Umbilical cord (tissue), 2 donors: ENCODE data around the gene DCXR. TPM values are rescaled to one million over a fixed set of nuclear protein-coding genes. Genes with fewer than 3 reads are reported as not detected.
A peak's percentile ranks its signal among the peaks of the same experiment; 100 is the strongest.

Experiments
- DNase-seq: peaks from one replicate; pipeline ENCODE4 v3.0.0-alpha.2; 2015; ENCODE audit warnings: low spot score
- total RNA-seq: library from RNA; depleted of rRNA; stranded (reverse); fragments of >200 nt; gene quantifications from one replicate; pipeline ENCODE4 v1.2.3, GENCODE V29; 2014; ENCODE audit warnings: low replicate concordance; ENCODE audit not compliant: insufficient read depth

Gene DCXR
- total RNA-seq = 22.4 TPM

DNA sequence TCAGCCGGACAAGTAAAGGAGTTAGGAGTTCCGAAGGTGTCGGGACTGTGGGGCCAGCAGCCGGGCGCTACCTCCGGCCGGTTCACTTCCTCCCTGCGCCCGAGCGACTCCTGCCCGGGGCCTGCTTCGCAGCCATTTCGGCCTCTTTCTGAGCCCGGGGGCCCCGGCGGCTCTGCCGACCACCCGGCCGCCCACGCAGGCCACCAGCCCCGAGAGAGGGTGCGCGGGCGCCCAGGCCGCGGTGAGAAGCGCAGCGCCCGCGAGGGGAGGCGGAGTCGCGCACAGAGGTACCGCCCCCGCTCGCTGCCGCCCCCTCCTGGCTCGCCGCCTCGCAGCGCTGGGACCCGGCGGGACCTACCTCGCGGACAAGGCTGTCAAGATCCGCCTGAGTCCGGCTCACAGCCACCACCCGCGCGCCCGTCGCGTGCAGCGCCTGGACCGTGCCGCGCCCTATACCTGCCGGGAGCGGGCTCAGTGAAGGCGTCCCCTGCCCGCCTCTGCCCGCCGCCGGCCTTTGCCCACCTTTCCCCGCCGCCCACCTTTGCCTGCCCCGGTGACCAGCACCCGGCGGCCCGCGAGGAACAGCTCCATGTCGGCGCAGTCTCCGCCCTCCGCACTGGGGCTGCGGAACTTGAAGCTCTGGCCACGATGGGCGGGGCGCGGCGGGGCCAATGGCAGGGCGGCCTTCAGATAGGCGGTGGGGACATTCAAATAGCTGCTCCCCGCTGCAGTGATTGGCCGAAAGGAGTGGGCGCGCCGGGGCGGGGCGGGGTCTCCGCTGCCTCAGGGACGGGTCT lies at the start of gene DCXR:
Gene DCXR, minus strand, starts transcription at position 606 of the 797 bp plus-strand sequence. Its CDS starts 15 bp downstream, at position 591.
- DNase-seq = peak; percentile 98

DNA sequence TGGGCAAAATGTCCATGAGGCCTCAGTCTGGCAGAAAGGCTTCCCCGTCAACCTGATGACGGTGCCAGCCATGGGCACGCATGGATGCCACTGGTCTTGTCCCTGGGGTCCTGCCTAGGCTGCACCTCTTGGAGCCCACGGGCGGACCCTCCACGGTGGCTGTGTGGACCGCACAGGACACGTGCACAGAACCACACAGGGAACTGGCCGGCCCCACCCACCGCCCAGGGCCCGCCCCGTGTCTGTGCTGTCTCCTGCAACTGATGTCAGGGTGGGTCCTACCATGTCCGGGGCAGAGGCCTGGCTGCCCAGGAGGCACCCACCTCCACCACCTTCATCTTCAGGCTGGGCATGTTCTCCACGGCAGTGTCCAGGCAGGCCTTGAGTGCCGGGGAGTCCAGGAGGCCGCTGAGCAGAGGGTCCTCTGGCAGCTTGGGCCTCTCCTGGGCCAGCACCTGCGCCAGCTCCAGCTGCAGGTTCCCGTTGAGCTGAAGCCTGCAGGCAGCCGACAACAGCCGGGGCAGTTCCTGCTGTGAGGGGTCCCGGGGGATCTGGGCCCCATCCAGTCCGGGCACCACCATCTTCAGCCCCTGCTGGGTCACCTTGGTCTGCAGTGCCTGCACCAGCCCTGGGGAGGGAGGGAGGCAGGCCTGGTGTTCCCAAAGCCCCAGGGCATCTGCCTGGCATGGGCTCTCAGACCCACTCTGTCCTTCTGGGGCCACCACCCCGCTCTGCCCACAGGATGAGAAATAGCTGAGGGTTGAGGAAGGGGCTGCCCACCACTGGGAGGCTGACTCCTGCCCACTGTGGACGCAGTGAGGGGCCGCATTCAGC lies 48.7 kb upstream of the DCXR start:
- DNase-seq = no peak

DNA sequence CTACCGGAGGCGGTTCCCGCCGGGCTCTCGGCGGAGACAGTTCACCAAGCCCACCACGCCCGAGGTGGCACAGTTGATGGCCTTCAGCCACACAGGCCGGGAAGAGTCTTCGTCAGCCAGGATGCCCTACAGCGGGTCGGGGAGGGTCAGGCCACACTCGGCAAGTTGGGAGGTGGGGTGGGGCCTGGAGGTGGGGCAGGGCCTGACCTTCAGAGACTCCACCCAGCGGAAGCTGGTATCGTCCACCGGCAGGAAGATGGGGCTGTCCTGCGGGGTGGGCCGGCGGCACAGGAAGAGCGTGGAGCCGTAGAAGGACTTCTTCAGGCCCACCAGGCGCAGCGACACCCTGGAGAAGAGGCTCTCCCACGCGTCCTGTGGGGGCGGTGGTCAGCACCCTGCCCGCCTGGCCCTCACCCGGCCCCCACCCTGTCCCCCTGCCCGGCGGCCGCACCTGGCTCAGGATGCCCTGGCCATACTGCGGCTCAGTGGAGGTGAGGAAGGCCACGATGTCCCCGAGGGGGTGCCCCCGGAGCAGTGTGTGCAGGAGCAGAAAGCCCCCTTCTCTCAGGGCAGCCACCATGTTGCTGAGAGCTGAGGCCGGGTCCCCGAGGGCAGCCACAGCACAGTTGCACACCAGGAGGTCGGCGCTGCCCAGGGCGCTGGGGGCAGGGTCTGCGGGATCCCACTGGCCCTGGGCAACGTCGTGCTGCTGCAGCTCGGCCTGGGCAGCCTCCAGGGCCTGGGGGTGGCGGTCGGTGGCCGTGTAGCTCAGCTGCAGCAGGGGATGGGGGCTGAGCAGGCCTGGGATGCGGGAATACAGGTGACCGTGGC lies 47.7 kb upstream of the DCXR start:
- DNase-seq = no peak

DNA sequence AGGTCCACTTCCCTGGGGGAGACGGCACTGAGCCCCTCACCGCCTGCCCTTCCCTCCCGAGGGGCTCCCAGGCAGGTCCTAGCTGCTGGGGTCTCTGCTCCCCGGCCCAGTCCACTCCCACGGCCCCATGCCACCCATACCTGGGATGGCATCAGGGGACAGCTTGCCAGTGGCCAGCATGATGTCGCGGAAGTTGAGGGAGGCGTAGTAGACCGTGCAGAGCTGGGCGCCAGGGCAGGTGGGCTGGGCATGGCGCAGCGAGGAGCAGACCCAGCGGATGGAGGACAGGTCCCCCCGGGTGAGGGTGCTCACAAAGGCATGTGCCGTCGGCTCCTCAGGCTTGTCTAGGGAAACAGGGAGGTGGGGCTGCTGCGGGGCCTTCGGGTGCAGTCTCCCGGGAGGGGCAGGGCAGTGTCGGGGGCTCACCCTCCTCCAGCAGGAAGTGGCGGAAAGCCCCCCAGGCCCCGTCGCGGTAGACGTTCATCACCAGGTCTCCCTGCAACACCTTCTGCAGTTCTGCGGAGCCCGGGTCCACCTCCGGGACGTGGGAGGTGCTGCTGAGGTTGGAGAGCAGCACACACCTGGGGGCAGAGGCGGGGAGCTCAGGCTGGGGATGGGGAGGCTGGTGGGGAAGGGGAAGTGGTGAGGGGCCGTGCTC lies 47.0 kb upstream of the DCXR start:
- DNase-seq = no peak

DNA sequence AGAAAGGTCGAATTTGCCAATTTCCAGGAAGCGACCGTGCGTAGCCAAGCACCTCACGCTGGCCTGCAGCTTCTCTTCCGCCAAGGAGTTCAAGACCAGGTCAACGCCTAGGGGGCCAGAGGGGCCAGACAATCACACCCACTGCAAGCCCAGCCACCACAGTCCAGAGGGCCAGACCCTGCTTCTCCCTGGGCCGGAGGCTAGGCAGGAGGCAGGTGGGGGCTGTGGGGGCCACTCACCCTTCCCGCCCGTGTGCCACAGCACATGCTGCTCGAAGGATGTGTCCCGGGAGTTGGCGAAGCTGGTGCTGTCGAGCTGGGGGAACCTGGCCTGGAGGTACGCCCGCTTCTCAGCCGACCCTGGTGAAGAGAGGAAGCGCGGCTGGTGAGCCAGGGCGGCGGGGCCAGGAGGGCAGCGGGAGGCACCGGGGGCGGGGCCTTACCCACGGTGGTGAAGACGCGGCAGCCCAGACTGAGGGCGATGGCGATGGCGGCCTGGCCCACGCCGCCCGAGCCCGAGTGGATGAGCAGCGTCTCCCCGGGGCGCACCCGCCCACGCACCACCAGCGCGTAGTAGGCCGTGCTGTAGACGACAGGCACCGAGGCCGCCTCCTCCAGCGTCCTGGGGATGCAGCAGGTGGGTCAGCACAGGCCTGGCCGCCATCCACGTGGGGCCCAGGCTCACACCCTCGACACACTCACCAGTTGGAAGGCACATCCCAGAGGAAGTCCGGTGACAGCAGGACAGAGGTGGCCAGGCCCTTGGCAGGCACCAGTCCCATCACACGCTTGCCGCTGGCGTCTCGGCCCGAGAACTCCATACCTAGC lies 46.2 kb upstream of the DCXR start:
- DNase-seq = no peak

DNA sequence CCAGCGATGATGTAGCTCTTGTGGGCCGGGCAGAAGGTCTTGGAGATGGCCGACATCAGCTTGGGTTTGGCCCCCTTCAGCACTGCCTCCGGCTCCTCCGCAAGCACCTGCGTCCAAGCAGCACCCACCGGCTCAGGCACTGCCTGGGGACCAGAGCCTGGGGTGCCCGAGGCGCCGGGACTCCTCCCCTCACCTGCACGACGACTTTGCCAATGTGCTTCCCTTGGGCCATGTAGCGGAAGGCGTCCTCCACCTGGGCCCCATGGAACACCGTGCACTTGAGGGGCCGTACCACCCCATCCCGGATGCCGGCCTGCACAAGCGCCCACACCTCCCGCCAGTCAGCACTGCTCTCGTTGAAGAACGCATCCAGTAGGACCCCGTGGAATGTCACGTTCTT lies 45.5 kb upstream of the DCXR start:
- no peak for DNase-seq

DNA sequence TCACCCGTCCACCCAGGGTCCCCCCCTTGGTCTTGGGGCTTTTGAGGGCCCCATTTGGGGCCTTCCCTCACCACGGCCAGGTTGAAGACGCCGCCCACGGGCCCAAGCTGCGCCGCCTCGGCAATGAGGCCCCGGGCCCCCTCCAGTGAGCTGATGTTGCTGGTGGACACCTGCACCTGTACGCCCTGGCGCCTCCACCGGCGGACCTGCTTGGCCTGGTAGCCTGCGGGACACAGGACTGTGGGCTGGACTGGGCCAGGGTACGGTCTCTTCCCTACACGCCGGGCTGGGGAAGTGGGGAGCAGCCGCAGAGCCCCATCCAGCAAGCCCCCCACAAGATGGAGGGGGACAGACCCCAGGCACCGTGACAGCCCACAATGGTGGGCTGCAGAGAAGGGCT lies 45.0 kb upstream of the DCXR start:
- no peak for DNase-seq

DNA sequence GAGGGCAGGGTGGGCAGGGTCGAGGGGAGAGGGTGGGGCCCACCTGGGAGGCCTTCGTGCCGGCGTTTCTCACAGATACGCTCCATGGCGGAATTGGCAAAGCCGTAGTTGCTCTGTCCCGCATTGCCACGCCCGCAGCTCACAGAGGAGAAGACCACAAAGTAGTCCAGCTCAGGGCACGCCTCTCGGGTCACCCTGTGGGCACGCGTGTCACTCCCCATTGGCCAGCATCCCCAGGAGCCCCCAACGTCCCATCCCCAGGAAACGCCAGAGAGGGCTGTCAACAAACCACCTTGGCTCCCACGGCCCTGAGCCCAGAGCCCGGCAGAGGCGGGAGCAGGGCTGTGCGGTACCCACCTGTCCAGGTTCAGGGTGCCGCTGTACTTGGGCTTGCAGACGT lies 44.5 kb upstream of the DCXR start:
- no peak for DNase-seq

DNA sequence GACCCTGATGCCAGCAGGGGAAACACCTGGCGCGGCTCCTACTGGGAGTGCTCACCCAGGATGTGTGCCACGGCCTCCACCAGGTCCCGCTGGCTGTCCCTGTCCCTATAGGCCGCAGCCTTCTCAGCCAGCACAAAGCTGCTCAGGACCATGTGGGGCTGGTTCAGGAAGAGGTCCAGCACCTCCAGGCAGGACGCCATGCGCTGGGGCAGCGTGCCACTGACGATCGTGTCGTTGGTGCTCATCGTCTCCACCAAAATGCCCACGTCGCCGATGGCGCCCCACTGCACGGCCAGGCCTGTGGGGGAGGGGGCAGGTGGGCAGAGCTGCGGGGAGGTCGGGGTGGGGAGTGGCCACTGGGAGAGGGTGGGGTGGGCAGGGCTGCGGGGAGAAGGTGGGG lies 44.0 kb upstream of the DCXR start:
- DNase-seq = no peak

DNA sequence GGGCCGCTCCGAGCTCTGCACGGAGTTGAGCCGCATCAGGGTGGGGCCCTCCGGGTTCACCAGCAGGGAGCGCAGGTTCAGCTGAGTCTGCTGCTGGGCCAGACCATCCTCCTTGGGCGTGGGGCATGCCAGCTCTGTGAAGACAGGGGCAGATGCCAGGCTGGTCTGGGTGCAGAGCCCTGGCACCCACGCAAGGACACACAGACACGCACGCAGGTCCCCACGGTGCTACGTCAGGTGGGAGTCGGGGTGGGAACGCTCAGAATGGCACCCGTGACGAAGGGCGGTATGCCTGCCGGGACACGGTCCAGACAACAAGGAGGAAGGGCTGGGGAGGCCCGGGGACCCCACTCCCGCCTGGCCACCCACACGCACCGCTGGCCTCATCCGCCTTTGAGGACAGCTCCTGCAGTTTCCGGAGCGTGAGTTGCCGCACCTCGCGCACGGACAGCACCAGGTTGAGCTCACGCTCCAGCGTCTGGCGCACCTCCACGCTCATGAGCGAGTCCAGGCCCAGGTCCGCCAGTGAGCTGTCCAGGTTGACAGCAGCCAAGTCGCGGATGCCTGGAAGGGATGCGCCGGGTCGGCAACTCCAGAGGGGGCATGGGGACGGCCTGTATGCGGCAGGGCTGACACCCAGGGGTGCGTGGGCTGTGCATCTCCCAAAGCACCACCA lies 43.4 kb upstream of the DCXR start:
- no peak for DNase-seq

DNA sequence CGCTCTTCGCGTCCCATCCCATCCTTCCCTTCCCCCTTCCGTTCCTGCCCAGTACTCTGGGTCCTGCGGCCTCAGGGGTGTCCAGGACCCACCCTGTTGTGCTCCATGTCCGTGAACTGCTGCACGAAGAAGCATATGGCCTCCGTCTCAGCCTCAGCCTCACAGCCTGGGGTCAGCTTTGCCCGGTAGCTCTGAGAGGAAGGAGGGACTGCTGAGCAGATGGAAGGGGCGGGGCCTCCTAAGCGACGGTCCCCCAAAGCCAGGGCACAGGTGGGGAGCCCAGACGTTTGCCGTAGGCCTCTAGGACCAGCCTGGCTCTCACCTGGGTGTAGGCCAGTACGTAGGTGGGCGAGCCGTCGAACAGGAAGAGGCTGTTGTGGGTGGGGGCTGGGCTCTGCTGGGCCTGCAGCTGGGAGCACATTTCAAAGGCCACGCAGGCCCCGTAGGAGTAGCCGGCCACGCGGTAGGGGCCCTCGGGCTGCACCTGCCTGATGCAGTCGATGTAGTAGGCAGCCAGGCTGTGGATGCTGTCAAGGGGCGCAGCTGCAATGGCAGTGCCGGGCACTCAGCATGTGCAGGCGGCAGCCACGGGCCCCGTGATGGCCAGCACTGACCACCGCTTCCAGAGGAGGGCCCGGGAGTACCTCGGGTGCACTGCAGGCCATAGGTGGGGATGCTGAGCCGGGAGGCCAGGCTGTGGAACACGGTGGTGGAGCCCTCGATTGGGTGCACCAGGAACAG lies 42.7 kb upstream of the DCXR start:
- DNase-seq = no peak

DNA sequence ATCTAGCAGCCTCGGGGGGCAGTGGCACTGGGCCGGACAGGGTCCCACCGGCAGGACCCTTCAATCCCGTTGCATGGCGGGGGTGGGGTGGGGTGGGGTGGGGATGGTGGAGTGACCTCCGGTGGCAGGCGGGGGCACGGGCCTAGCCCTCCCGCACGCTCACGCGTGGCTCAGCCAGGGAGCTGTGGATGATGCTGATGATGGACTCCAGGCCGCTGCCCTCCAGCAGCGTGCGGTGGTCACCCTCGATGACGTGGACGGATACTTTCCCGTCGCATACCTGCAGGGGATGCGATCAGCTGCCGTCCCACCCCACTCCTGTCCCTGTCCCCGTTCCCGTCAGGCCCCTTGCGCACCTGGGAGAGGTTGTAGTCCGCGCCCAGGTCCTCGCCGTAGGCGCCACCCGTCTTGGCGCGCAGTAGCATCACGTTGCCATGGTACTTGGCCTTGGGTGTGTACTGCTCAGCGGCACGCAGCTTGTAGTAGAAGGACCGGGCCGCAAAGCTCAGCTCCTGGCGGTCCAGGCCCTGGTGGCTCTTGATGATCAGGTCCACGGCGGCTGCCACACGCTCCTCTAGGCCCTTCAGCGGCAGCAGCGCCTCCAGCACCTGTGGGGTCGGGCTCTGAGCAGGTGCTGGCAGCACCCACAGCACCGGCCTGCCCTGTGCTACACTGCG lies 41.6 kb upstream of the DCXR start:
- DNase-seq = no peak

DNA sequence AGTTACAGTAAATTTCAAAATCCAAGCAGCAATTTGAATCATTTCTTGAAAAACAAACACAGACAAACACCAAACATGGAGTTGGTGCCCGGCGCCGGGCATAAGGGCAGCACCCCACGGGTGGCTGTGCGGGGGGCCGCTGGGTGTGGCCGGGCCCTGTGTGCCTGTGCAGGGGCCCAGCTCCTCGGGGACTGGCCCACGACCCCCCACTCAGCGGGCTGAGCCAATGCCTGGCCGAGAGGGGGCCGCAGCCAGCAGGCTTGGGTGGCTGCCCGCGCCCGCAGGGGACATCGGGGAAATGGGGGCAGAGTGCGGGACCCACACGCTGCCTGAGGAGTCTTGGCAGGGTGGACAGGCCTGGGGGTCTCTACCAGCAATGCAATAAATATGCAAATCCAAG lies 40.9 kb upstream of the DCXR start:
- no peak for DNase-seq

DNA sequence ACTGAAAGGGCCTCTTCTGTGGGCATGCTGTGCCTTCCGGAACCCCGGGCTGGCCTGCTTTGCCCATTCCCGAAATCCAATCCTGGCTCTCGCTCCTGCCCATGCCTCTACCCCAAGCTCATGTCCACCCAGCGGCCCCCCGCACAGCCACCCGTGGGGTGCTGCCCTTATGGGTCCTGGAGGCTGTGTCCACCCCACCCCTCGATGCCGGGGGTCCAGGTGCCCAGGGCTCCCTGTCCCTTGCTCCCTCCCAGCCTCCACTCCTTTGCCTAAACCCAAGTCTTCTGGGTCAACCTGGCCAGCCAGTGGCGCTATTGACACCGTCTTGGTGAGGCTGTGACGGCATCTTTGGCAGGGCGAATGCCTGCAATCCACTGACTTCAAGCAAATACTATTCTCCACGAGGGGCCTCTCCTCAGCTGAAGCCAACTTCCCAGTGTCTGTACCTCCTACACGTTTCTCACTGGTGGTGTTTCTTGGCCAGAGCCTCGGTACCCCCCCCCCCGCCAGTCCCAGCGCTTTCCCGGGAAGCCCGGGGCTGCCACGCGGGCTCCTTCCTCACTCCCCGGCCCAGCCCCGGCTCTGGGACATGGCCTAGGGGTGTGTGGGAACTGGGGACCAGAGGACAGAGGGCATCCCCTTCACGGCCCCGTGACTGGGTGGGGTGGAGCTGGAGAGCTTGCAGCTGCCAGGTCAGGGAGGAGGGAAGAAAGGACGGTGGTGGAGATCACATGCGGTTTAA lies 40.3 kb upstream of the DCXR start:
- no peak for DNase-seq

DNA sequence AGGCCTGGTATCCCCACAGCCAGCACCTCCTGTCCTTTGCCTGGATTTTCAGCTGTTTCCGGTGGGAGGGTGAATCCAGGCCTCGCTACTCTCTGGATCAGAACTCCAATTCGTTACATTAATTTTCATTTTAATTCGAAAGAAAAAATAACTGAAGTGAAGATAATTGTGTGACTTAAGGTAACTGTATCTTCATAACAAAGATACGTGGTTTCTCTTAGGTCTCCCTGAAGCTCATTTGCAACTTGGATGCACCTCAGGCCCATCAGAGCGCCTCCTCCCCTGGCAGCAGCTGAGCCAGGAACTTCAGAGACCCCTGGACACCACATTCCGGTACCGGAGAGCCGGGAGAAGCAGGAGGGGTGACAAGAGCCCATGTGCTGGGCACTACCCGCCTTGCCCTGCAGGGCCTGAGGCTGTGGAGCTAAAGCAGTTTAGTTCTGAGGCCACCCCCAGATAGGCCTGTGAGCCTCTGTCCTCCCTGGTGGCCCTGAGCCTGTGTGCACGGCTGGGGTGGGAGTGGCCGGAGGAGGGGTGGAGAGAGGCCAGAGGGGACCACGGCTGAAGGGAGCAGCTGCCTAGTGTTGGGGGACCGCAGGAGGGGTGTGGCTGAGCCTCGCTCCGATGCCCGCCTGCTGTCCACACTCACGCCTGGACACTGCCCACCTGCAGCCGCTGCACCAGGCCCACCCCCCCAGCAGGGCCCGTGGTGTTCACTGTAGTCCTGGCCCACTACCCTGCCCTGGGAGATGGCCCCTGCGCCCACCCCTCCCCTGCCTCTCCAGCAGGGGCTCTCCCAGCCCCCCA lies 39.5 kb upstream of the DCXR start:
- DNase-seq = no peak

DNA sequence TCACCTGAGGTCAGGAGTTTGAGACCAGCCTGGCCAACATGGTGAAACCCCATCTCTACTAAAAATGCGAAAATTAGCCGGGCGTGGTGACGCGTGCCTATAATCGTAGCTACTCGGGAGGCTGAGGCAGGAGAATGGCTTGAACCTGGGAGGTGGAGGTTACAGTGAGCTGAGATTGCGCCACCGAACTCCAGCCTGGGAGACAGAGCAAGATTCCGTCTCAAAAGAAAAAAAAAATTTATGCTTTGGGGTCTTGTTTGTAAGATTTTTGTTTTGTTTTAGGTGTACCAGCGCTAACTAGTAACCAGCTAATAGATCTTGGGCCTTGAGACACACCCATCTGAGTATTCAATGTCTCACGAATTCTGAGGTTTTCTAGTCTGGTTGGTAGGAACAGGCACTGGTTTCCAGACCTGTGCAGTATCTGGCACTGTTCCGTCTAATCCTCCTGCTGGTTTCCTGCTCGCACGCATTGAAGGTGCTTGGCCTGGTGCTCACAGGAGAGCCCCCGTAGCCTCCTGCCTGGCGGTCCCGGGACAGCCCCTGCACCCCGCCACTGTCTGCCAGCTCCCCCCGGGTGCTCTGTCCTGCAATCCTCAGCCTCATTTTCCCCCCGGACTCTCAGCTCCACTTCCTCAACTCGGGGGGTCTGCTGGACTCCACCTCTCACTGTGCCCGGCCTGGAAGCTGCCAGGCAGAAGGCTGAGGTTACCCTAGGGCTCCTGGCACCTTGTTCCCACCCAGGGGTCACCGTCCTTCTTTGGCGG lies 38.7 kb upstream of the DCXR start:
- DNase-seq = no peak
